Eye (tissue), 1 donor: ENCODE data around the gene DBP.

Experiments
- DNase-seq: peaks from one replicate; pipeline ENCODE4 v3.0.0-alpha.2; 2015

Gene DBP

GRCh38 chr19:48606463-48607358, 30.5 kb downstream of the DBP start, which contains the start of gene SPACA4:
Gene SPACA4 (plus strand): TSS chr19:48606742. CDS start chr19:48606979, 237 bp downstream.
- DNase-seq = no peak

- DNase-seq = no peak
Measured at GRCh38 chr19:48603850-48604249, 33.3 kb downstream of the DBP start.

- DNase-seq = no peak
Measured at GRCh38 chr19:48603449-48603848, 33.7 kb downstream of the DBP start.

GRCh38 chr19:48603001-48603400, 34.2 kb downstream of the DBP start:
- no peak for DNase-seq

- DNase-seq = no peak
Measured at GRCh38 chr19:48600679-48601417, 36.3 kb downstream of the DBP start.

- DNase-seq = no peak
Measured at GRCh38 chr19:48598996-48599700, 38.0 kb downstream of the DBP start.

GRCh38 chr19:48596679-48597465, 40.3 kb downstream of the DBP start:
- no peak for DNase-seq

- no peak for DNase-seq
Measured at GRCh38 chr19:48596237-48596636, 40.9 kb downstream of the DBP start.

- DNase-seq = no peak
Measured at GRCh38 chr19:48595833-48596232, 41.3 kb downstream of the DBP start.

GRCh38 chr19:48595171-48595570, 42.0 kb downstream of the DBP start:
- DNase-seq = no peak

GRCh38 chr19:48591021-48591420, 46.2 kb downstream of the DBP start:
- no peak for DNase-seq

- peak; percentile 95 for DNase-seq
Measured at GRCh38 chr19:48588670-48589401, 48.3 kb downstream of the DBP start.

- DNase-seq = no peak
Measured at GRCh38 chr19:48587387-48587786, 49.8 kb downstream of the DBP start.

- no peak for DNase-seq
Measured at GRCh38 chr19:48582168-48582567, 55.0 kb downstream of the DBP start.
